ENCODE results near the gene ITGAL. TPM values are rescaled to one million over a fixed set of nuclear protein-coding genes. Genes with fewer than 3 reads are reported as not detected.

Gene ITGAL
- total RNA-seq, 6 experiments from 2014 or later: 7.3 to 12.4 (median 10.2) TPM

DNA sequence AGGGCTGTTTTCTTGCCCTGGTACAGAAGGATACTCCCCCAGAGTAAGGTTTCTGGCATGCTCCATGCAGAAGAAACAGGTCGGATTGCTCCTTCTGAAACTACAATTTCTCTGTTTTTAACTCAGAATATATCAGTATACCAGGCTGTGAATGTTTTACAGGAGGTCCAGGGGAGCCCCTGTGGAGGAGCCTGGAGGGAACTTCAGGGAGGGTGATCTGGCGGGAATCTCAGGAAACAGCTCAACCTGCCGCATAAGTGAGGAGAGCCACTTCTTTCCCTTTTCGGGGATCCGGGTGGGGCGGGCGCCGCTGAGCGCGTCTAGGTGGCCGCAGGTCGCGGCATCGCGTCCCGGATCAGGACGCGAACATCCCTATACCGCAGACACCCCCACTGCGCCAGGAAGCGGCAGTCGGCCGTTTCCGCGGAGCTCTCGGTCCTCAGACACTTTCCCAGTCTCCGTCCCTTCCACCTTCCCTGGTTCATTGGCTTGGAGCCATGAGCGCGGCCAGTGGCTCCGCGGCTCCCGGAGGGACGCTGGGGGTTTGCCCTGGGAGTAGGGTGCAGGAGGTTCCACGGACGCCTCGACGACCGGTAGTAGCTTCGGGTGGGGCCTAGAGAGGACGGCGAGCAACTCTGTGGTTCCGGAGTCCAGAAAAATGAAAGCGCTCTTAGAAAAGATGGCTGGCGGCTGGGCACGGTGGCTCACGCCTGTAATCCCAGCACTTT is 88.7 kb downstream of the ITGAL start:
- peak in 3 of 4 donors; percentile 6 to 19 (median 6) for ATAC-seq
- intact Hi-C loops (cut with DNase I): no loop called here
- TF ChIP-seq, protein P1, sequence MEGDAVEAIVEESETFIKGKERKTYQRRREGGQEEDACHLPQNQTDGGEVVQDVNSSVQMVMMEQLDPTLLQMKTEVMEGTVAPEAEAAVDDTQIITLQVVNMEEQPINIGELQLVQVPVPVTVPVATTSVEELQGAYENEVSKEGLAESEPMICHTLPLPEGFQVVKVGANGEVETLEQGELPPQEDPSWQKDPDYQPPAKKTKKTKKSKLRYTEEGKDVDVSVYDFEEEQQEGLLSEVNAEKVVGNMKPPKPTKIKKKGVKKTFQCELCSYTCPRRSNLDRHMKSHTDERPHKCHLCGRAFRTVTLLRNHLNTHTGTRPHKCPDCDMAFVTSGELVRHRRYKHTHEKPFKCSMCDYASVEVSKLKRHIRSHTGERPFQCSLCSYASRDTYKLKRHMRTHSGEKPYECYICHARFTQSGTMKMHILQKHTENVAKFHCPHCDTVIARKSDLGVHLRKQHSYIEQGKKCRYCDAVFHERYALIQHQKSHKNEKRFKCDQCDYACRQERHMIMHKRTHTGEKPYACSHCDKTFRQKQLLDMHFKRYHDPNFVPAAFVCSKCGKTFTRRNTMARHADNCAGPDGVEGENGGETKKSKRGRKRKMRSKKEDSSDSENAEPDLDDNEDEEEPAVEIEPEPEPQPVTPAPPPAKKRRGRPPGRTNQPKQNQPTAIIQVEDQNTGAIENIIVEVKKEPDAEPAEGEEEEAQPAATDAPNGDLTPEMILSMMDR (IDR thresholded peaks at IDR 0.05): no peak
- no peak for TF ChIP-seq POLR2A (IDR thresholded peaks at IDR 0.05)
- H3K27me3 ChIP-seq: no peaks in the 10 kb centered on the region
- no peaks in the 10 kb centered on the region for H3K36me3 ChIP-seq
- peak overlapping the region; percentile 36 to 74 (median 74) for H3K27ac ChIP-seq
- 47% methylated on average over 17 of the region's 46 CpGs for WGBS (ENCODE audit: insufficient coverage, low coverage, low lambda C conversion rate, missing lambda C conversion rate)
- peaks cover 0 to 14% (median 0%) of the 10 kb centered on the region in 4 donors for H3K4me1 ChIP-seq
- no peaks in the 10 kb centered on the region for H3K9me3 ChIP-seq
- H3K4me3 ChIP-seq: peak overlapping the region; percentile 32 to 57 (median 45)
- peak; percentile 60 to 72 (median 68) for DNase-seq

DNA sequence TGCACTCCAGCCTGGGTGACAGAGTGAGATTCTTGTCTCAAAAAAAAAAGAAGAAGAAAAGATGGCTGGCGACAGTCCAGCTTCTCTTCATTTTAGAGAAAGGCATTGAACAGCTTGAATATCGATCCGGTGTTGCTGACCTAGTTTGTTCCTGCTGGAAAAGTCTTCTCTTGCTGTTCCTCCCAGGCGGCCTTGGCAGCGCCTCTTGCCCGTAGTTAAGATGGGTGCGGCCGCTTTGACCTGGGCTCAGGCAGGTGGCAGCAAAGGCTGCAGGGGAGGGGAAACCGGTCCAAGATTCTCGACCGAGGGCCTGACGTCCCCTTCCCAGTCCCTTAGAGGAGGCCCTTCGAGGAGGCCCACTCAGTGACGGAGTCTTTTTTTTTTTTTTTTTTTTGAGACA is 89.5 kb downstream of the ITGAL start:
- intact Hi-C loops (cut with DNase I): no loop called here
- peak overlapping the region in 2 of 3 donors; percentile 74 for H3K27ac ChIP-seq
- H3K9me3 ChIP-seq: no peaks in the 10 kb centered on the region
- H3K4me1 ChIP-seq: peaks cover 0 to 8% (median 0%) of the 10 kb centered on the region in 4 donors
- peak overlapping the region; percentile 32 to 57 (median 45) for H3K4me3 ChIP-seq
- DNase-seq (peak in 1 of 3 donors; percentile 56), ATAC-seq (no peak)
- H3K27me3 ChIP-seq: no peaks in the 10 kb centered on the region
- WGBS (ENCODE audit: insufficient coverage, low coverage, low lambda C conversion rate, missing lambda C conversion rate): 80% methylated on average over 5 of the region's 14 CpGs
- no peaks in the 10 kb centered on the region for H3K36me3 ChIP-seq
- TF ChIP-seq POLR2A (IDR thresholded peaks at IDR 0.05): no peak
- TF ChIP-seq, protein P1 (IDR thresholded peaks at IDR 0.05): no peak

DNA sequence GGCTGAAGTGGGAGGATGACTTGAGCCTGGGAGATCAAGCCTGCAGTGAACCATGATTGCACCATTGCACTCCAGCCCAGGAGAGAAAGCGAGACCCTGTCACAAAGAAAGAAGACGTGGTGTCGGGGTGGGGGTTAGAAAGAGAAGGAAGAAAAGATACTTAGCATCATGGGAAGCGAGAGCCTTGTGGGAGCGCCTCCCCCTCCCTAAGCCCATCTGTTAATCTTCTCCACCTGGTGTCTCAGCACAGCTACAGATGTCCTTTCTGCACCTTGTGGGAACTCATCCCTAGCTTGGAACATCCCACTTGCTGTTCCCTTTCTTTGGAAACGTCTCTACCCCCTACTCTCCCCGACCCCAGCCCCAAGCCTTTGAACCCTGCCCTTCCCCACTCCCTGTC is 93.0 kb downstream of the ITGAL start:
- H3K4me3 ChIP-seq: no peak overlapping the region
- no peaks in the 10 kb centered on the region for H3K36me3 ChIP-seq
- peaks cover 0 to 6% (median under 1%) of the 10 kb centered on the region in 4 donors for H3K4me1 ChIP-seq
- H3K27me3 ChIP-seq: no peaks in the 10 kb centered on the region
- no peak for TF ChIP-seq POLR2A (IDR thresholded peaks at IDR 0.05)
- TF ChIP-seq, protein P1 (IDR thresholded peaks at IDR 0.05): no peak
- DNase-seq (no peak), ATAC-seq (no peak)
- no peaks in the 10 kb centered on the region for H3K9me3 ChIP-seq
- no peak overlapping the region for H3K27ac ChIP-seq
- intact Hi-C loops (cut with DNase I): no loop called here
- 54% methylated on average over 5 of the region's 7 CpGs for WGBS (ENCODE audit: insufficient coverage, low coverage, low lambda C conversion rate, missing lambda C conversion rate)

DNA sequence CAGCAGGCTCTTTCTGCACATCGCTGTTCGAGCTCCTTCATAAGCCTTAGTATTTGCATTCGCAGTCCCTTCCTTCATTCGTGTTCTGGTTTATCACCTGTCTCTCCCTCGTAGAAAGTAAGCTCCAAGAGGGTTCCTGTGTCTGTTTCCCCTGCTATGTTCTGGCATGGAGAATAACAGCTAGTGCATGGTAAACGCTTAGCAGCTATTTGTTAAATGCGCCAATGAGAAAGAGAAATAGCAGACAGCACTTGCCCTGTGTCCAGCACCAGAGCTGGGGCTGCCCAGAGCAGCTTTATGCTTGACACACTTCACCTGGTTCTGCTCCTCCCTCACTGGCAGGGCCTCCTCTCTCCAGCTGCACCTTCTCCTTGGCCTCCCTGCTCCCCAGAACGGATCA is 93.4 kb downstream of the ITGAL start:
- DNase-seq: no peak
- TF ChIP-seq, protein P1 (IDR thresholded peaks at IDR 0.05): no peak
- no peak for TF ChIP-seq POLR2A (IDR thresholded peaks at IDR 0.05)
- H3K9me3 ChIP-seq: no peaks in the 10 kb centered on the region
- H3K27ac ChIP-seq: no peak overlapping the region
- intact Hi-C loops (cut with DNase I): no loop called here
- H3K36me3 ChIP-seq: no peaks in the 10 kb centered on the region
- no peak overlapping the region for H3K4me3 ChIP-seq
- H3K4me1 ChIP-seq: peaks cover 0 to 6% (median under 1%) of the 10 kb centered on the region in 4 donors
- ATAC-seq: no peak
- no peaks in the 10 kb centered on the region for H3K27me3 ChIP-seq
- 78% methylated on average over 7 of the region's 8 CpGs for WGBS (ENCODE audit: insufficient coverage, low coverage, low lambda C conversion rate, missing lambda C conversion rate)
